HG03439 (cell line): ENCODE data around the gene HPCAL4.

Experiments used
- ATAC-seq: cut with Tn5 transposase; IDR thresholded peaks from one replicate; pipeline ENCODE4 v1.9.1; 2021; ENCODE audit warnings: mild to moderate bottlenecking, moderate library complexity; ENCODE audit not compliant: unreplicated experiment

HPCAL4 gene

DNA sequence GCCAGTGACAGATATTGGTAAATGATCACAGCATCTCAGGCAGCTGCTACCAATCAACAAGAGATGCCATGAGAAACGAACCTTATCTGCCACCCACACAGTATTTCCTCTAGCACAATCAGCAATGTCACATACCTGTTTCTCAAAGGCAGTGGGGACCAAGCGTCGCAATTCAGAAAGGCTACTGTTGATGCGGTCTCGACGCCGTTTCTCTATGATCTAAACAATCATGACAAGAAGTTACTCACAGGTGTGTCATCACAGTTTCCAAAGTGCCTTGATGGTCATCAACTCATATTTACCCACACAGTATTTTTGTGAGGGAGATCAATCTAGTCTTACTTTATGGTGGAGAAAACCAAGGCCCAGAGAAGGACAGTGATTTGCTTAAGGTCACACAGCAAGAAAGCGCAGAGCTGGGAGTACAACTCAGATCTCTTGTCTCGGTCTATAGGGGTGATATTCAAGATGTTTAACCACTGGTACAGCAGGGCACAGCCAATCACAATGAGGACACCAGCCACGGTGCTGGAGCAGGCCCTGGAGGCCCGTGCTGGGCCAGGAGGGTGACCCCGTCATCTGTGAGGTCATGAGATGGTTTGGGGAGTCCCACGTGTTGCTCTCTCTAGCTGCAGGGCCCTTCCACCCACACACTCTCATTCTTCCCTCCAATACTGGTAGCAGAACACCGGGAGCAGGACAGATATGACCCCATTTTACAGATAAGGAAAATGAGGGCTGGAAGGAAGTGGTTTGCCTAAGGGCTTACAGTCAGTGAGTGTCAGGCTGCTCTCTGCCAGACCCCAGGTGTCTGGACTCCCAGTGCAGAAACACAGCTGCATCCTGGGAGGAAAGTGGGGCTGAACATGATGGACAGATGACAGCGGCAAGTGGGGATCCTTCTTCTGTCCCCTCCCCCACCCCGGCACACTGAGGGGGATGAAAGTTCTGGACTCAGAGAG, 59.6 kb downstream of the HPCAL4 start:
- no peak for ATAC-seq

GRCh38 chr1:39628807-39629350, 62.4 kb downstream of the HPCAL4 start:
- ATAC-seq: no peak
